GM12865 (cell line): ENCODE results near the gene PRG3.

Experiments
- DNase-seq: peaks from one replicate; pipeline ENCODE4 v3.0.0; 2010; ENCODE audit warnings: low read depth
- H3K4me3 ChIP-seq: 2 replicates; pipeline ENCODE4 v1.5.1; 2011; ENCODE audit warnings: mild to moderate bottlenecking, low read depth, low read length, control low read depth
- TF ChIP-seq, protein P1 (sequence below): IDR thresholded peaks from 2 replicates; pipeline ENCODE4 v1.5.1; 2011; ENCODE audit warnings: low read length, control low read depth, low read depth, inconsistent platforms; ENCODE audit not compliant: insufficient read depth; ENCODE audit errors: missing control alignments

PRG3 gene

GRCh38 chr11:57395905-57396623, 15.1 kb upstream of the PRG3 start:
- TF ChIP-seq, protein P1, sequence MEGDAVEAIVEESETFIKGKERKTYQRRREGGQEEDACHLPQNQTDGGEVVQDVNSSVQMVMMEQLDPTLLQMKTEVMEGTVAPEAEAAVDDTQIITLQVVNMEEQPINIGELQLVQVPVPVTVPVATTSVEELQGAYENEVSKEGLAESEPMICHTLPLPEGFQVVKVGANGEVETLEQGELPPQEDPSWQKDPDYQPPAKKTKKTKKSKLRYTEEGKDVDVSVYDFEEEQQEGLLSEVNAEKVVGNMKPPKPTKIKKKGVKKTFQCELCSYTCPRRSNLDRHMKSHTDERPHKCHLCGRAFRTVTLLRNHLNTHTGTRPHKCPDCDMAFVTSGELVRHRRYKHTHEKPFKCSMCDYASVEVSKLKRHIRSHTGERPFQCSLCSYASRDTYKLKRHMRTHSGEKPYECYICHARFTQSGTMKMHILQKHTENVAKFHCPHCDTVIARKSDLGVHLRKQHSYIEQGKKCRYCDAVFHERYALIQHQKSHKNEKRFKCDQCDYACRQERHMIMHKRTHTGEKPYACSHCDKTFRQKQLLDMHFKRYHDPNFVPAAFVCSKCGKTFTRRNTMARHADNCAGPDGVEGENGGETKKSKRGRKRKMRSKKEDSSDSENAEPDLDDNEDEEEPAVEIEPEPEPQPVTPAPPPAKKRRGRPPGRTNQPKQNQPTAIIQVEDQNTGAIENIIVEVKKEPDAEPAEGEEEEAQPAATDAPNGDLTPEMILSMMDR, result no peak
- DNase-seq, result no peak

DNA sequence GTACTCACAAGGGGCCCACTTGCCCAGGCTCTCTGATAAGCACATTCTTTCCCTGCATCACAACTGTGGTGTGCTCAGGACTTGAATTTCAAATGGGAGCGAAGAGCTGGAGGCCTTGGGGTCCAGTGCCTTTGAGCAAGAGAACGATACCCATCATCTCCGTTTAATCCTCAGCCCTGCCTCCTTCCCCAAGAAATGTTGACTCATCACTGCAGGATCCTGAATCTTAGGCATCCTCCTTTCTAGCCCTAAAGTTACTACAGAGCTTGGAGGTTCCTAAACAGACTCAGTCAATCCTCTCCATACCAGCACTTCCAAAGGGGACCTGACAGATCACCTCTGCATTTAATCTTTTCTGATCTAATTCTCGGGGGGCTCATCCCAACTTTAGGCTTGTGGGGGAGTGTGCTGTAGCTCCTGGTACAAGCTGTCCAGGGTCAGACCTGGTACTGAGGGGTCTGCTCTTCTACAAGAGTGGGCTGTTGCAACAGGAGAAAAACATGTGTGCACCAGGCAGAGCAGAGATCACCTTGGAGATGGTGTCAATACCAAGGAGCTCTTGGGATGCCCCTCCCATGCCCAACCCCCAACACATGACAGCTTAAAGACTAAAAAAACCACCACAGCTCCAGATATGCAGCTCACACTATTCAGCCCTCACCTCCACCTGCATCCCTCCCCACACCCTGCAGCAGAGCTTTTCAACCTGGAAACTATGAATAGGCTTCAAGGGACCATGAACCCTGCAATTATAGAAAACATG, 13.4 kb upstream of the PRG3 start:
- DNase-seq, result no peak
- TF ChIP-seq, protein P1, result no peak
- no peak overlapping the region for H3K4me3 ChIP-seq

More at GRCh38 chr11:57395905-57396623, 15.1 kb upstream of the PRG3 start:
- H3K4me3 ChIP-seq, result no peak overlapping the region

DNA sequence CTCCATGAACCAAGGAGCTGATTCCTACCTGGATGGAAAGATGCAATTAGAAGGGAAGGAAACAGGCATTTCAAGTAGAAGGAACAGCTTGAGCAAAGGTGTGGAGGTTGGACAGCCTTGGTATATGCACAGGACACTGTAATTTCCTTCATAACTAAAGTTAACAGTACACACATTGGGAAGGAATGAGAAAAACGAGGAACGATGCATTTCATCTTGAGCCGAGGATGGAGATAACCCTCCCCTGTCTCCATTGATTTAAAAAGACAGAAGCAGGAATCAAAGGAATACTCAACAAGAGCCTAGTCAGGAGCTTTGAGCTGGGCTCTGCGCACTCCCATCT, 11.8 kb upstream of the PRG3 start:
- TF ChIP-seq, protein P1, result no peak
- no peak for DNase-seq
- H3K4me3 ChIP-seq, result no peak overlapping the region

- DNase-seq, result no peak
- TF ChIP-seq, protein P1, result no peak
- no peak overlapping the region for H3K4me3 ChIP-seq
Observed at GRCh38 chr11:57392066-57392762, 11.3 kb upstream of the PRG3 start.

DNA sequence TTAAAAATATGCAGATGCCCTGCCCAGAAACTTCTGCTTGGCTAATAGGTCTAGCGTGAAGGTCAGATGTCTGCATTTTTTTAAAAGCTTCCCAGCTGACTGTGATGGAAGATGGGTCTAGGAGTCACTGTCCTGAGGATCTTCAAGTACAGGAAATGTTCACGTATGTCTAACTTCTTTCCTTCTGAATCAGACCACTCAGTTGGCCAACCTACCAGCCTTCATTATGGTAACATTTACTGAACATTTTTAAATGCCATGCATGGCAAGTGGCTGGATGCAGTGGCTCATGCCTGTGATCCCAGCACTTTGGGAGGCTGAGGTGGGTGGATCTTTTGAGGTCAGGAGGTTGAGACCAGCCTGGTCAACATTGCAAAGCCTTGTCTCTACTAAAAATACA, 10.6 kb upstream of the PRG3 start:
- H3K4me3 ChIP-seq, result no peak overlapping the region
- TF ChIP-seq, protein P1, result no peak
- DNase-seq, result no peak

GRCh38 chr11:57391111-57391510, 10.2 kb upstream of the PRG3 start:
- no peak for DNase-seq
- H3K4me3 ChIP-seq, result no peak overlapping the region
- TF ChIP-seq, protein P1, result no peak
